ENCODE results near the gene ZDHHC1. TPM values are rescaled to one million over a fixed set of nuclear protein-coding genes. Genes with fewer than 3 reads are reported as not detected.

ZDHHC1 gene
- total and polyA plus RNA-seq, 2 of the 13 experiments (the other 11 are each of a cell fraction or from before 2014, with no cell fraction given), result 0.51 to 1.1 TPM

DNA sequence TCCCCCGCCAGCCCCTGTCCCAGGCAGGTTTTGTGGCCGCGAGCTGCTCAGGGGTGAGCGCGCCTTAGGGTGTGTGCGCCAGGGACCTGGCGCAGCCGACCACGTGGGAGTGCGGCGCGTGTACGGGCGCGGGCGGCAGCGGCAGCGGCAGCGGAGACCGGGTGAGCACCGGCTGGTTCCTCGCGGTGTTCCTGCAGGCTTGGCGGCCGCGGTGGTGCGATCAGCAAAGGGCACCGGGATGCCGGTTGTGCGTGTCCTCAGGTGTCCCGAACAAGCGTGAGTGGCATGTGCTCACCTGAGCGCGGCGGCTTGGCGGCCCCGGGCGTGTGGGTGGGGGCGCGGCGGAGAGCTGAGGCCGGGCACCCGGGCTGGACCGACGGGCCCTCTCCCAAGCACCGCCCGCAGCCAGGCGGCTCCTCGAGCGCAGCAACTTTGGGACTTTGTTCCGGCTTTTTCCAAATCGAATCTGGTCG, 14.3 kb upstream of the ZDHHC1 start (continued):
- TF ChIP-seq, protein P1, sequence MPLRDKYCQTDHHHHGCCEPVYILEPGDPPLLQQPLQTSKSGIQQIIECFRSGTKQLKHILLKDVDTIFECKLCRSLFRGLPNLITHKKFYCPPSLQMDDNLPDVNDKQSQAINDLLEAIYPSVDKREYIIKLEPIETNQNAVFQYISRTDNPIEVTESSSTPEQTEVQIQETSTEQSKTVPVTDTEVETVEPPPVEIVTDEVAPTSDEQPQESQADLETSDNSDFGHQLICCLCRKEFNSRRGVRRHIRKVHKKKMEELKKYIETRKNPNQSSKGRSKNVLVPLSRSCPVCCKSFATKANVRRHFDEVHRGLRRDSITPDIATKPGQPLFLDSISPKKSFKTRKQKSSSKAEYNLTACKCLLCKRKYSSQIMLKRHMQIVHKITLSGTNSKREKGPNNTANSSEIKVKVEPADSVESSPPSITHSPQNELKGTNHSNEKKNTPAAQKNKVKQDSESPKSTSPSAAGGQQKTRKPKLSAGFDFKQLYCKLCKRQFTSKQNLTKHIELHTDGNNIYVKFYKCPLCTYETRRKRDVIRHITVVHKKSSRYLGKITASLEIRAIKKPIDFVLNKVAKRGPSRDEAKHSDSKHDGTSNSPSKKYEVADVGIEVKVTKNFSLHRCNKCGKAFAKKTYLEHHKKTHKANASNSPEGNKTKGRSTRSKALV (CRISPR knock-in tag; IDR thresholded peaks at IDR 0.05), result peak; percentile 87; the same call in 1 of the 2 replicates
- TF ChIP-seq KDM3A (CRISPR knock-in tag; IDR thresholded peaks at IDR 0.05; ENCODE audit: low read depth) (no peak), SOX13 (IDR thresholded peaks at IDR 0.05) (no peak; the same call in 1 of the 2 replicates), SOX13 (CRISPR knock-in tag; conservative IDR thresholded peaks at IDR 0.05 in 1 of 2, IDR thresholded peaks at IDR 0.05 in 1 of 2) (no peak), ZFX (CRISPR knock-in tag; IDR thresholded peaks at IDR 0.05; ENCODE audit: low read depth) (peak; percentile 71), ZNF546 (CRISPR knock-in tag; conservative IDR thresholded peaks at IDR 0.05) (peak; percentile 98), ZNF33A (CRISPR knock-in tag; IDR thresholded peaks at IDR 0.05; ENCODE audit: borderline replicate concordance) (no peak), CHD2 (IDR thresholded peaks at IDR 0.05; ENCODE audit: low read depth, low read length) (no peak), RFXAP (CRISPR knock-in tag; IDR thresholded peaks at IDR 0.05; ENCODE audit: borderline replicate concordance) (no peak; the same call in 1 of the 2 replicates), ZNF350 (CRISPR knock-in tag; IDR thresholded peaks at IDR 0.05; ENCODE audit: borderline replicate concordance, low read depth) (0 out of 2 replicates have a peak, but pooled peaks have one; percentile 26), ZNF124 (CRISPR knock-in tag; IDR thresholded peaks at IDR 0.05) (no peak), CBX1 (IDR thresholded peaks at IDR 0.05; ENCODE audit: low read depth) (no peak), ZBTB8A (CRISPR knock-in tag; IDR thresholded peaks at IDR 0.05; ENCODE audit: borderline replicate concordance, low read depth) (peak; percentile 47; the same call in 1 of the 2 replicates), ZNF138 (CRISPR knock-in tag; IDR thresholded peaks at IDR 0.05; ENCODE audit: low read depth) (peak; percentile 94; the same call in 1 of the 2 replicates)
- TF ChIP-seq, protein P2, sequence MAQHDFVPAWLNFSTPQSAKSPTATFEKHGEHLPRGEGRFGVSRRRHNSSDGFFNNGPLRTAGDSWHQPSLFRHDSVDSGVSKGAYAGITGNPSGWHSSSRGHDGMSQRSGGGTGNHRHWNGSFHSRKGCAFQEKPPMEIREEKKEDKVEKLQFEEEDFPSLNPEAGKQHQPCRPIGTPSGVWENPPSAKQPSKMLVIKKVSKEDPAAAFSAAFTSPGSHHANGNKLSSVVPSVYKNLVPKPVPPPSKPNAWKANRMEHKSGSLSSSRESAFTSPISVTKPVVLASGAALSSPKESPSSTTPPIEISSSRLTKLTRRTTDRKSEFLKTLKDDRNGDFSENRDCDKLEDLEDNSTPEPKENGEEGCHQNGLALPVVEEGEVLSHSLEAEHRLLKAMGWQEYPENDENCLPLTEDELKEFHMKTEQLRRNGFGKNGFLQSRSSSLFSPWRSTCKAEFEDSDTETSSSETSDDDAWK (CRISPR knock-in tag; IDR thresholded peaks at IDR 0.05), result no peak
- TF ChIP-seq, protein P3, sequence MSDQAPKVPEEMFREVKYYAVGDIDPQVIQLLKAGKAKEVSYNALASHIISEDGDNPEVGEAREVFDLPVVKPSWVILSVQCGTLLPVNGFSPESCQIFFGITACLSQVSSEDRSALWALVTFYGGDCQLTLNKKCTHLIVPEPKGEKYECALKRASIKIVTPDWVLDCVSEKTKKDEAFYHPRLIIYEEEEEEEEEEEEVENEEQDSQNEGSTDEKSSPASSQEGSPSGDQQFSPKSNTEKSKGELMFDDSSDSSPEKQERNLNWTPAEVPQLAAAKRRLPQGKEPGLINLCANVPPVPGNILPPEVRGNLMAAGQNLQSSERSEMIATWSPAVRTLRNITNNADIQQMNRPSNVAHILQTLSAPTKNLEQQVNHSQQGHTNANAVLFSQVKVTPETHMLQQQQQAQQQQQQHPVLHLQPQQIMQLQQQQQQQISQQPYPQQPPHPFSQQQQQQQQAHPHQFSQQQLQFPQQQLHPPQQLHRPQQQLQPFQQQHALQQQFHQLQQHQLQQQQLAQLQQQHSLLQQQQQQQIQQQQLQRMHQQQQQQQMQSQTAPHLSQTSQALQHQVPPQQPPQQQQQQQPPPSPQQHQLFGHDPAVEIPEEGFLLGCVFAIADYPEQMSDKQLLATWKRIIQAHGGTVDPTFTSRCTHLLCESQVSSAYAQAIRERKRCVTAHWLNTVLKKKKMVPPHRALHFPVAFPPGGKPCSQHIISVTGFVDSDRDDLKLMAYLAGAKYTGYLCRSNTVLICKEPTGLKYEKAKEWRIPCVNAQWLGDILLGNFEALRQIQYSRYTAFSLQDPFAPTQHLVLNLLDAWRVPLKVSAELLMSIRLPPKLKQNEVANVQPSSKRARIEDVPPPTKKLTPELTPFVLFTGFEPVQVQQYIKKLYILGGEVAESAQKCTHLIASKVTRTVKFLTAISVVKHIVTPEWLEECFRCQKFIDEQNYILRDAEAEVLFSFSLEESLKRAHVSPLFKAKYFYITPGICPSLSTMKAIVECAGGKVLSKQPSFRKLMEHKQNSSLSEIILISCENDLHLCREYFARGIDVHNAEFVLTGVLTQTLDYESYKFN (CRISPR knock-in tag; conservative IDR thresholded peaks at IDR 0.05), result 0 out of 2 replicates have a peak, but pooled peaks have one; percentile 49
- TF ChIP-seq, protein P4, sequence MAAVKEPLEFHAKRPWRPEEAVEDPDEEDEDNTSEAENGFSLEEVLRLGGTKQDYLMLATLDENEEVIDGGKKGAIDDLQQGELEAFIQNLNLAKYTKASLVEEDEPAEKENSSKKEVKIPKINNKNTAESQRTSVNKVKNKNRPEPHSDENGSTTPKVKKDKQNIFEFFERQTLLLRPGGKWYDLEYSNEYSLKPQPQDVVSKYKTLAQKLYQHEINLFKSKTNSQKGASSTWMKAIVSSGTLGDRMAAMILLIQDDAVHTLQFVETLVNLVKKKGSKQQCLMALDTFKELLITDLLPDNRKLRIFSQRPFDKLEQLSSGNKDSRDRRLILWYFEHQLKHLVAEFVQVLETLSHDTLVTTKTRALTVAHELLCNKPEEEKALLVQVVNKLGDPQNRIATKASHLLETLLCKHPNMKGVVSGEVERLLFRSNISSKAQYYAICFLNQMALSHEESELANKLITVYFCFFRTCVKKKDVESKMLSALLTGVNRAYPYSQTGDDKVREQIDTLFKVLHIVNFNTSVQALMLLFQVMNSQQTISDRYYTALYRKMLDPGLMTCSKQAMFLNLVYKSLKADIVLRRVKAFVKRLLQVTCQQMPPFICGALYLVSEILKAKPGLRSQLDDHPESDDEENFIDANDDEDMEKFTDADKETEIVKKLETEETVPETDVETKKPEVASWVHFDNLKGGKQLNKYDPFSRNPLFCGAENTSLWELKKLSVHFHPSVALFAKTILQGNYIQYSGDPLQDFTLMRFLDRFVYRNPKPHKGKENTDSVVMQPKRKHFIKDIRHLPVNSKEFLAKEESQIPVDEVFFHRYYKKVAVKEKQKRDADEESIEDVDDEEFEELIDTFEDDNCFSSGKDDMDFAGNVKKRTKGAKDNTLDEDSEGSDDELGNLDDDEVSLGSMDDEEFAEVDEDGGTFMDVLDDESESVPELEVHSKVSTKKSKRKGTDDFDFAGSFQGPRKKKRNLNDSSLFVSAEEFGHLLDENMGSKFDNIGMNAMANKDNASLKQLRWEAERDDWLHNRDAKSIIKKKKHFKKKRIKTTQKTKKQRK (IDR thresholded peaks at IDR 0.05; ENCODE audit: low read length), result no peak
- TF ChIP-seq, protein P5, sequence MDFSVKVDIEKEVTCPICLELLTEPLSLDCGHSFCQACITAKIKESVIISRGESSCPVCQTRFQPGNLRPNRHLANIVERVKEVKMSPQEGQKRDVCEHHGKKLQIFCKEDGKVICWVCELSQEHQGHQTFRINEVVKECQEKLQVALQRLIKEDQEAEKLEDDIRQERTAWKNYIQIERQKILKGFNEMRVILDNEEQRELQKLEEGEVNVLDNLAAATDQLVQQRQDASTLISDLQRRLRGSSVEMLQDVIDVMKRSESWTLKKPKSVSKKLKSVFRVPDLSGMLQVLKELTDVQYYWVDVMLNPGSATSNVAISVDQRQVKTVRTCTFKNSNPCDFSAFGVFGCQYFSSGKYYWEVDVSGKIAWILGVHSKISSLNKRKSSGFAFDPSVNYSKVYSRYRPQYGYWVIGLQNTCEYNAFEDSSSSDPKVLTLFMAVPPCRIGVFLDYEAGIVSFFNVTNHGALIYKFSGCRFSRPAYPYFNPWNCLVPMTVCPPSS (IDR thresholded peaks at IDR 0.05), result no peak

Measured in HepG2 (cell line).